HepG2 (cell line): ENCODE data around the gene UCHL3. TPM values are rescaled to one million over a fixed set of nuclear protein-coding genes. Genes with fewer than 3 reads are reported as not detected.

Experiments used
- ETV6 ChIP-seq: sonication (generic); formaldehyde crosslinking; conservative IDR thresholded peaks from 2 replicates; pipeline ENCODE4 v1.4.0; 2020; ENCODE audit warnings: missing genetic modification reagents
- HES4 ChIP-seq: sonication (generic); formaldehyde crosslinking; IDR thresholded peaks from 2 replicates; pipeline ENCODE4 v1.9.0; 2021; ENCODE audit warnings: mild to moderate bottlenecking, missing genetic modification reagents, borderline replicate concordance
- MEF2D ChIP-seq: sonication (generic); formaldehyde crosslinking; IDR thresholded peaks from 2 replicates; pipeline ENCODE4 v1.5.1; 2020; ENCODE audit warnings: mild to moderate bottlenecking, missing genetic modification reagents
- NFIC ChIP-seq: IDR thresholded peaks from 2 replicates; pipeline ENCODE4 v1.6.1; 2012; ENCODE audit warnings: mild to moderate bottlenecking, low read length, inconsistent platforms
- SOX5 ChIP-seq: IDR thresholded peaks from 2 replicates; pipeline ENCODE4 v1.6.1; 2016; ENCODE audit warnings: borderline replicate concordance
- ZNF263 ChIP-seq: sonication (generic); formaldehyde crosslinking; IDR thresholded peaks from 2 replicates; pipeline ENCODE4 v1.4.0; 2020; ENCODE audit warnings: missing genetic modification reagents
- ZNF460 ChIP-seq: sonication (generic); formaldehyde crosslinking; IDR thresholded peaks from 2 replicates; pipeline ENCODE4 v1.5.1; 2020; ENCODE audit warnings: missing genetic modification reagents, mild to moderate bottlenecking, borderline replicate concordance
- ZNF468 ChIP-seq: sonication (generic); formaldehyde crosslinking; IDR thresholded peaks from 2 replicates; pipeline ENCODE4 v1.8.0; 2022; ENCODE audit warnings: mild to moderate bottlenecking, moderate library complexity, missing genetic modification reagents
- ZNF484 ChIP-seq: sonication (generic); formaldehyde crosslinking; IDR thresholded peaks from 2 replicates; pipeline ENCODE4 v1.5.1; 2020; ENCODE audit warnings: mild to moderate bottlenecking, low read depth, missing genetic modification reagents, borderline replicate concordance
- polyA plus RNA-seq, 8 experiments: library from polyadenylated mRNA; depleted of rRNA in 3 of 8; stranded (reverse) in 7 of 8; unstranded in 1 of 8; fragments of >200 nt; fragmentation: Illumina TruSeq in 4 of 8; extraction: Trizol in 4 of 8; gene quantifications; 2 replicates each; pipeline versions ENCODE4 v1.2.1 to v1.2.3, GENCODE V29; 2011 to 2016; ENCODE audit warnings: low read depth in 4 of 8, missing spikeins in 1 of 8, mixed read lengths in 1 of 8; ENCODE audit not compliant: insufficient read depth in 1 of 8
- total RNA-seq, 5 experiments: library from RNA; depleted of rRNA; stranded (reverse); fragments of >200 nt; fragmentation: Illumina TruSeq; extraction: Trizol; gene quantifications; 2 replicates each; pipeline ENCODE4 v1.2.3, GENCODE V29; 2016; ENCODE audit warnings: low read depth in 1 of 5
- TF ChIP-seq, protein P1 (sequence below): sonication (generic); formaldehyde crosslinking; IDR thresholded peaks from 2 replicates; pipeline ENCODE4 v1.4.0; 2020; ENCODE audit warnings: missing genetic modification reagents
- TF ChIP-seq, protein P2 (sequence below): sonication (generic); formaldehyde crosslinking; IDR thresholded peaks from 2 replicates; pipeline ENCODE4 v1.4.0; 2020; ENCODE audit warnings: missing genetic modification reagents, borderline replicate concordance
- TF ChIP-seq, protein P3 (sequence below): sonication (generic); formaldehyde crosslinking; IDR thresholded peaks from 2 replicates; pipeline ENCODE4 v1.8.1; 2023; ENCODE audit warnings: mild to moderate bottlenecking, missing genetic modification reagents, borderline replicate concordance
- TF ChIP-seq, protein P4 (sequence below): sonication (generic); formaldehyde crosslinking; IDR thresholded peaks from one replicate; pipeline ENCODE4 v1.5.1; 2020; ENCODE audit warnings: mild to moderate bottlenecking, missing genetic modification reagents; ENCODE audit errors: not compliant biosample characterization

The UCHL3 gene
- total and polyA plus RNA-seq, 2 of the 13 experiments (the other 11 are each of a cell fraction or from before 2014, with no cell fraction given): 36.2 to 93.3 TPM

DNA sequence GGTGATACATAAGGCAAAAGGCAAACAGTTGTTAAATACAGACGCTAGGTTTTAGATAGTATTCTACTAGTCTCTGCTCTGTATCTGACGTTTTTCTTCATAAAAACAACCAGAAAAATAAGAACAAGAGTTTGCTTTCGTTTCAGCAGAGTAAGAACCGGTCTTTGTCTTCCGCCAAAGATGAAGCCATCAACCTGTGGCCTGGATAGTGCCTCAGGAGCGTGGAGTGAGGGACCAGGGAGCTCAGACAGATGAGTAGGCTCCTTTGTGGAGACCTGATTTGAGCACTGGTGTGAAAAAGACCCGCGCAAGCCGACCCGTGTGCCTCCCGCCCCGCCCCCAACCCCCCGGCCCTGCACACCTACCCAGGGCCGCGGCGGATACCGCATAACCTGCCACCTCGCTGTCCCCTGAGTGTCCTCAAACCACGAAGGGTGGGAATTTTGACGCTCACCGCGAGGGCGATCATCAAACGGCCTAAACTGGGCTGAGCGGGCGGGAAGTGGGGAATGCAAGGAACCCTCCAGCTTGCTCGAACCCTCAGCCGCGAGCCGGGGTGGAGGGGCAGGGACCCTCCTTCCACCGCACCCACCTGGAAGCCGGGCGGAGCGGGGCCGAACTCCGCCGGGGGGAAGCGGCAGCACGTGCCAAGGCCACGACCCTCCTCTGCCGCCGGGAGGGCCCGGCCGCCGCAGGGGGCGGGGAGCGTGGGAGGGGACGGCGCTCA is 85.7 kb downstream of the UCHL3 start (continued):
- TF ChIP-seq, protein P1, sequence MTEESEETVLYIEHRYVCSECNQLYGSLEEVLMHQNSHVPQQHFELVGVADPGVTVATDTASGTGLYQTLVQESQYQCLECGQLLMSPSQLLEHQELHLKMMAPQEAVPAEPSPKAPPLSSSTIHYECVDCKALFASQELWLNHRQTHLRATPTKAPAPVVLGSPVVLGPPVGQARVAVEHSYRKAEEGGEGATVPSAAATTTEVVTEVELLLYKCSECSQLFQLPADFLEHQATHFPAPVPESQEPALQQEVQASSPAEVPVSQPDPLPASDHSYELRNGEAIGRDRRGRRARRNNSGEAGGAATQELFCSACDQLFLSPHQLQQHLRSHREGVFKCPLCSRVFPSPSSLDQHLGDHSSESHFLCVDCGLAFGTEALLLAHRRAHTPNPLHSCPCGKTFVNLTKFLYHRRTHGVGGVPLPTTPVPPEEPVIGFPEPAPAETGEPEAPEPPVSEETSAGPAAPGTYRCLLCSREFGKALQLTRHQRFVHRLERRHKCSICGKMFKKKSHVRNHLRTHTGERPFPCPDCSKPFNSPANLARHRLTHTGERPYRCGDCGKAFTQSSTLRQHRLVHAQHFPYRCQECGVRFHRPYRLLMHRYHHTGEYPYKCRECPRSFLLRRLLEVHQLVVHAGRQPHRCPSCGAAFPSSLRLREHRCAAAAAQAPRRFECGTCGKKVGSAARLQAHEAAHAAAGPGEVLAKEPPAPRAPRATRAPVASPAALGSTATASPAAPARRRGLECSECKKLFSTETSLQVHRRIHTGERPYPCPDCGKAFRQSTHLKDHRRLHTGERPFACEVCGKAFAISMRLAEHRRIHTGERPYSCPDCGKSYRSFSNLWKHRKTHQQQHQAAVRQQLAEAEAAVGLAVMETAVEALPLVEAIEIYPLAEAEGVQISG (CRISPR knock-in tag): 0 out of 2 replicates have a peak, but pooled peaks have one; percentile 4
- TF ChIP-seq ZNF484 (no peak), NFIC (no peak), ZNF263 (CRISPR knock-in tag) (no peak), ETV6 (CRISPR knock-in tag) (peak; percentile 79; the same call in 1 of the 2 replicates), ZNF468 (peak; percentile 89; the same call in 1 of the 2 replicates), MEF2D (CRISPR knock-in tag) (0 out of 2 replicates have a peak, but pooled peaks have one; percentile 31), ZNF460 (CRISPR knock-in tag) (no peak), SOX5 (no peak), HES4 (CRISPR knock-in tag) (no peak; the same call in none of the 2 replicates)
- TF ChIP-seq, protein P2, sequence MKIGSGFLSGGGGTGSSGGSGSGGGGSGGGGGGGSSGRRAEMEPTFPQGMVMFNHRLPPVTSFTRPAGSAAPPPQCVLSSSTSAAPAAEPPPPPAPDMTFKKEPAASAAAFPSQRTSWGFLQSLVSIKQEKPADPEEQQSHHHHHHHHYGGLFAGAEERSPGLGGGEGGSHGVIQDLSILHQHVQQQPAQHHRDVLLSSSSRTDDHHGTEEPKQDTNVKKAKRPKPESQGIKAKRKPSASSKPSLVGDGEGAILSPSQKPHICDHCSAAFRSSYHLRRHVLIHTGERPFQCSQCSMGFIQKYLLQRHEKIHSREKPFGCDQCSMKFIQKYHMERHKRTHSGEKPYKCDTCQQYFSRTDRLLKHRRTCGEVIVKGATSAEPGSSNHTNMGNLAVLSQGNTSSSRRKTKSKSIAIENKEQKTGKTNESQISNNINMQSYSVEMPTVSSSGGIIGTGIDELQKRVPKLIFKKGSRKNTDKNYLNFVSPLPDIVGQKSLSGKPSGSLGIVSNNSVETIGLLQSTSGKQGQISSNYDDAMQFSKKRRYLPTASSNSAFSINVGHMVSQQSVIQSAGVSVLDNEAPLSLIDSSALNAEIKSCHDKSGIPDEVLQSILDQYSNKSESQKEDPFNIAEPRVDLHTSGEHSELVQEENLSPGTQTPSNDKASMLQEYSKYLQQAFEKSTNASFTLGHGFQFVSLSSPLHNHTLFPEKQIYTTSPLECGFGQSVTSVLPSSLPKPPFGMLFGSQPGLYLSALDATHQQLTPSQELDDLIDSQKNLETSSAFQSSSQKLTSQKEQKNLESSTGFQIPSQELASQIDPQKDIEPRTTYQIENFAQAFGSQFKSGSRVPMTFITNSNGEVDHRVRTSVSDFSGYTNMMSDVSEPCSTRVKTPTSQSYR (CRISPR knock-in tag): no peak
- TF ChIP-seq, protein P3, sequence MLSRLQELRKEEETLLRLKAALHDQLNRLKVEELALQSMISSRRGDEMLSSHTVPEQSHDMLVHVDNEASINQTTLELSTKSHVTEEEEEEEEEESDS (CRISPR knock-in tag): no peak
- TF ChIP-seq, protein P4, sequence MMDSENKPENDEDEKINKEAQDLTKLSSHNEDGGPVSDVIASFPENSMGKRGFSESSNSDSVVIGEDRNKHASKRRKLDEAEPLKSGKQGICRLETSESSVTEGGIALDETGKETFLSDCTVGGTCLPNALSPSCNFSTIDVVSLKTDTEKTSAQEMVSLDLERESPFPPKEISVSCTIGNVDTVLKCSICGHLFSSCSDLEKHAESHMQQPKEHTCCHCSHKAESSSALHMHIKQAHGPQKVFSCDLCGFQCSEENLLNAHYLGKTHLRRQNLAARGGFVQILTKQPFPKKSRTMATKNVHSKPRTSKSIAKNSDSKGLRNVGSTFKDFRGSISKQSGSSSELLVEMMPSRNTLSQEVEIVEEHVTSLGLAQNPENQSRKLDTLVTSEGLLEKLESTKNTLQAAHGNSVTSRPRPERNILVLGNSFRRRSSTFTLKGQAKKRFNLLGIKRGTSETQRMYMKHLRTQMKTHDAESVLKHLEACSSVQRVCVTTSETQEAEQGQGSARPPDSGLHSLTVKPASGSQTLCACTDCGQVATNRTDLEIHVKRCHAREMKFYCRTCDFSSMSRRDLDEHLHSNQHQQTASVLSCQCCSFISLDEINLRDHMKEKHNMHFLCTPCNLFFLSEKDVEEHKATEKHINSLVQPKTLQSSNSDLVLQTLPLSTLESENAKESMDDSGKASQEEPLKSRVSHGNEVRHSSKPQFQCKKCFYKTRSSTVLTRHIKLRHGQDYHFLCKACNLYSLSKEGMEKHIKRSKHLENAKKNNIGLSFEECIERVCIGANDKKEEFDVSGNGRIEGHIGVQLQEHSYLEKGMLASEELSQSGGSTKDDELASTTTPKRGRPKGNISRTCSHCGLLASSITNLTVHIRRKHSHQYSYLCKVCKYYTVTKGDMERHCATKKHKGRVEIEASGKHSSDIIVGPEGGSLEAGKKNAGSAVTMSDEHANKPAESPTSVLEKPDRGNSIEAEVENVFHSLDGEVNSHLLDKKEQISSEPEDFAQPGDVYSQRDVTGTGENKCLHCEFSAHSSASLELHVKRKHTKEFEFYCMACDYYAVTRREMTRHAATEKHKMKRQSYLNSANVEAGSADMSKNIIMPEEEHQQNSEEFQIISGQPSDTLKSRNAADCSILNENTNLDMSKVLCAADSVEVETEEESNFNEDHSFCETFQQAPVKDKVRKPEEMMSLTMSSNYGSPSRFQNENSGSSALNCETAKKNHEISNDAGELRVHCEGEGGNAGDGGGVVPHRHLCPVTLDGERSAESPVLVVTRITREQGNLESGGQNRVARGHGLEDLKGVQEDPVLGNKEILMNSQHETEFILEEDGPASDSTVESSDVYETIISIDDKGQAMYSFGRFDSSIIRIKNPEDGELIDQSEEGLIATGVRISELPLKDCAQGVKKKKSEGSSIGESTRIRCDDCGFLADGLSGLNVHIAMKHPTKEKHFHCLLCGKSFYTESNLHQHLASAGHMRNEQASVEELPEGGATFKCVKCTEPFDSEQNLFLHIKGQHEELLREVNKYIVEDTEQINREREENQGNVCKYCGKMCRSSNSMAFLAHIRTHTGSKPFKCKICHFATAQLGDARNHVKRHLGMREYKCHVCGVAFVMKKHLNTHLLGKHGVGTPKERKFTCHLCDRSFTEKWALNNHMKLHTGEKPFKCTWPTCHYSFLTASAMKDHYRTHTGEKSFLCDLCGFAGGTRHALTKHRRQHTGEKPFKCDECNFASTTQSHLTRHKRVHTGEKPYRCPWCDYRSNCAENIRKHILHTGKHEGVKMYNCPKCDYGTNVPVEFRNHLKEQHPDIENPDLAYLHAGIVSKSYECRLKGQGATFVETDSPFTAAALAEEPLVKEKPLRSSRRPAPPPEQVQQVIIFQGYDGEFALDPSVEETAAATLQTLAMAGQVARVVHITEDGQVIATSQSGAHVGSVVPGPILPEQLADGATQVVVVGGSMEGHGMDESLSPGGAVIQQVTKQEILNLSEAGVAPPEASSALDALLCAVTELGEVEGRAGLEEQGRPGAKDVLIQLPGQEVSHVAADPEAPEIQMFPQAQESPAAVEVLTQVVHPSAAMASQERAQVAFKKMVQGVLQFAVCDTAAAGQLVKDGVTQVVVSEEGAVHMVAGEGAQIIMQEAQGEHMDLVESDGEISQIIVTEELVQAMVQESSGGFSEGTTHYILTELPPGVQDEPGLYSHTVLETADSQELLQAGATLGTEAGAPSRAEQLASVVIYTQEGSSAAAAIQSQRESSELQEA (CRISPR knock-in tag): peak; percentile 49
